ENCODE data around the gene INPP5J. TPM values are rescaled to one million over a fixed set of nuclear protein-coding genes. Genes with fewer than 3 reads are reported as not detected.
A peak's percentile ranks its signal among the peaks of the same experiment; 100 is the strongest.

The INPP5J gene
- total and polyA plus RNA-seq, 2 of the 13 experiments (the other 11 are each of a cell fraction or from before 2014, with no cell fraction given): 0.24 to 1.1 TPM

- TF ChIP-seq STAT6 (CRISPR knock-in tag; IDR thresholded peaks at IDR 0.05; ENCODE audit: borderline replicate concordance) (peak; percentile 63; the same call in 1 of the 2 replicates), NCOR1 (IDR thresholded peaks at IDR 0.05; ENCODE audit: borderline replicate concordance, low read length) (peak; percentile 61; the same call in 1 of the 2 replicates), ZNF709 (CRISPR knock-in tag; IDR thresholded peaks at IDR 0.05) (peak; percentile 83; the same call in 1 of the 2 replicates), SMARCC2 (IDR thresholded peaks at IDR 0.05) (no peak), ZSCAN21 (CRISPR knock-in tag; IDR thresholded peaks at IDR 0.05; ENCODE audit: borderline replicate concordance) (0 out of 2 replicates have a peak, but pooled peaks have one; percentile 63), RXRB (CRISPR knock-in tag; IDR thresholded peaks at IDR 0.05; ENCODE audit: borderline replicate concordance) (peak; percentile 48; the same call in 1 of the 2 replicates), YEATS4 (CRISPR knock-in tag; IDR thresholded peaks at IDR 0.05; ENCODE audit: borderline replicate concordance) (peak; percentile 79; the same call in 1 of the 2 replicates), ZNF354B (CRISPR knock-in tag; IDR thresholded peaks at IDR 0.05) (peak; percentile 43; the same call in 1 of the 2 replicates), TAF1 (CRISPR knock-in tag; IDR thresholded peaks at IDR 0.05) (peak; percentile 33; the same call in 1 of the 2 replicates), ZBTB10 (CRISPR knock-in tag; IDR thresholded peaks at IDR 0.05; ENCODE audit: borderline replicate concordance) (peak; percentile 58; the same call in 1 of the 2 replicates), ZNF264 (CRISPR knock-in tag; IDR thresholded peaks at IDR 0.05) (0 out of 2 replicates have a peak, but pooled peaks have one; percentile 42), ZNF724P (CRISPR knock-in tag; IDR thresholded peaks at IDR 0.05; ENCODE audit: borderline replicate concordance) (peak; percentile 50; the same call in 1 of the 2 replicates), SNAPC2 (CRISPR knock-in tag; IDR thresholded peaks at IDR 0.05) (0 out of 2 replicates have a peak, but pooled peaks have one; percentile 48), TFAP4 (IDR thresholded peaks at IDR 0.05; ENCODE audit: borderline replicate concordance, low read depth) (peak; percentile 90; the same call in 1 of the 2 replicates), KDM2A (CRISPR knock-in tag; IDR thresholded peaks at IDR 0.05; ENCODE audit: borderline replicate concordance, low read depth) (peak; percentile 61), CREM (IDR thresholded peaks at IDR 0.05) (peak; percentile 25; the same call in 1 of the 2 replicates), CREM (CRISPR knock-in tag; IDR thresholded peaks at IDR 0.05) (no peak), ZFX (CRISPR knock-in tag; IDR thresholded peaks at IDR 0.05; ENCODE audit: low read depth) (peak; percentile 68), KDM6A (CRISPR knock-in tag; IDR thresholded peaks at IDR 0.05; ENCODE audit: low read depth) (peak; percentile 75; the same call in 1 of the 2 replicates), ZNF274 (CRISPR knock-in tag; IDR thresholded peaks at IDR 0.05) (0 out of 2 replicates have a peak, but pooled peaks have one; percentile 14), ZNF317 (CRISPR knock-in tag; IDR thresholded peaks at IDR 0.05) (peak; percentile 43; the same call in 1 of the 2 replicates), LCORL (IDR thresholded peaks at IDR 0.05) (no peak), LCORL (CRISPR knock-in tag; IDR thresholded peaks at IDR 0.05) (peak; percentile 32; the same call in 1 of the 2 replicates), NFYB (CRISPR knock-in tag; IDR thresholded peaks at IDR 0.05) (peak; percentile 80)
Measured at GRCh38 chr22:31079095-31079642, 43.6 kb upstream of the INPP5J start (continued).
